Gastrocnemius medialis (tissue), 4 donors: ENCODE data around the gene NXT1.

ENCODE experiments used
- CTCF ChIP-seq, 5 experiments: fragments of 450-650 bp in 3 of 5; fragments of 200-600 bp in 2 of 5; sonication (generic) in 2 of 5; IDR thresholded peaks in 4 of 5; conservative IDR thresholded peaks in 1 of 5; 1 replicate in 4 of 5; 2 replicates in 1 of 5; pipeline ENCODE4 v1.5.1; 2016 to 2019; ENCODE audit warnings: antibody characterized with exemption in 5 of 5, mild to moderate bottlenecking in 3 of 5, moderate library complexity in 3 of 5
- POLR2A ChIP-seq, 2 donors: fragments of 450-650 bp; IDR thresholded peaks; one replicate each; pipeline ENCODE4 v1.6.1; 2017; ENCODE audit warnings: antibody characterized with exemption in 2 of 2, mild to moderate bottlenecking in 2 of 2, moderate library complexity in 2 of 2

GRCh38 chr20:23367770-23368169 lies 17.2 kb downstream of the NXT1 start:
- TF ChIP-seq CTCF (IDR thresholded peaks at IDR 0.05 in 4 of 5, conservative IDR thresholded peaks at IDR 0.05 in 1 of 5) (no peak), POLR2A (IDR thresholded peaks at IDR 0.05) (no peak)
